ENCODE data around the gene ARL17B.

DNA sequence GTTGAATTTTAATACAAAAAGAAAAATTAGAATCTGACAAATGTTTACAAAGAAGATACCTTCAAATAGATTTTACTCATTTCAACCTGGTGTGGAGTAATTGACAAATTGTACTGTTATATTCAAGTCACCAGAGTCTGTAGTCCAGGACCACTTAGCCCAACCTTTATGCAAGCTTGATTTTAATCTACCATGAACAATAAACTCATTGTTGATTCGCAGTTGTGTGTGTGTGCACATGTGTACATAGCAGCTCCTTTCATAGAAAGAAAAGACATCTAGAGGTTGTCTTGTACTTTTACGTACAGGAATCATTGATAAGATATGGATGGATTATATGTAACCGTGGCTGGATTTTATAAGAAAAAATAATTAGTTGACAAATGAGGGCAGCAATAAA, 87.3 kb downstream of the ARL17B start:
- TF ChIP-seq, protein P1, sequence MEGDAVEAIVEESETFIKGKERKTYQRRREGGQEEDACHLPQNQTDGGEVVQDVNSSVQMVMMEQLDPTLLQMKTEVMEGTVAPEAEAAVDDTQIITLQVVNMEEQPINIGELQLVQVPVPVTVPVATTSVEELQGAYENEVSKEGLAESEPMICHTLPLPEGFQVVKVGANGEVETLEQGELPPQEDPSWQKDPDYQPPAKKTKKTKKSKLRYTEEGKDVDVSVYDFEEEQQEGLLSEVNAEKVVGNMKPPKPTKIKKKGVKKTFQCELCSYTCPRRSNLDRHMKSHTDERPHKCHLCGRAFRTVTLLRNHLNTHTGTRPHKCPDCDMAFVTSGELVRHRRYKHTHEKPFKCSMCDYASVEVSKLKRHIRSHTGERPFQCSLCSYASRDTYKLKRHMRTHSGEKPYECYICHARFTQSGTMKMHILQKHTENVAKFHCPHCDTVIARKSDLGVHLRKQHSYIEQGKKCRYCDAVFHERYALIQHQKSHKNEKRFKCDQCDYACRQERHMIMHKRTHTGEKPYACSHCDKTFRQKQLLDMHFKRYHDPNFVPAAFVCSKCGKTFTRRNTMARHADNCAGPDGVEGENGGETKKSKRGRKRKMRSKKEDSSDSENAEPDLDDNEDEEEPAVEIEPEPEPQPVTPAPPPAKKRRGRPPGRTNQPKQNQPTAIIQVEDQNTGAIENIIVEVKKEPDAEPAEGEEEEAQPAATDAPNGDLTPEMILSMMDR (IDR thresholded peaks at IDR 0.05) = no peak
- no peak for TF ChIP-seq POLR2A (IDR thresholded peaks at IDR 0.05)

Data from right lobe of liver (tissue), 4 donors.